DOHH2 (cell line): ENCODE results near the gene RNU6-1.

ENCODE experiments used
- EZH2phosphoT487 ChIP-seq: fragments of 200-600 bp; sonication (generic); IDR thresholded peaks from 2 replicates; pipeline ENCODE4 v1.6.1; 2017; ENCODE audit warnings: borderline replicate concordance, mild to moderate bottlenecking, antibody characterized with exemption, low read length, moderate library complexity, mixed read lengths
- TF ChIP-seq, protein P1 (sequence below): fragments of 200-600 bp; sonication (generic); IDR thresholded peaks from one replicate; pipeline ENCODE4 v1.5.1; 2014; ENCODE audit warnings: antibody characterized with exemption, mild to moderate bottlenecking, low read depth, low read length; ENCODE audit not compliant: poor library complexity, severe bottlenecking

DNA sequence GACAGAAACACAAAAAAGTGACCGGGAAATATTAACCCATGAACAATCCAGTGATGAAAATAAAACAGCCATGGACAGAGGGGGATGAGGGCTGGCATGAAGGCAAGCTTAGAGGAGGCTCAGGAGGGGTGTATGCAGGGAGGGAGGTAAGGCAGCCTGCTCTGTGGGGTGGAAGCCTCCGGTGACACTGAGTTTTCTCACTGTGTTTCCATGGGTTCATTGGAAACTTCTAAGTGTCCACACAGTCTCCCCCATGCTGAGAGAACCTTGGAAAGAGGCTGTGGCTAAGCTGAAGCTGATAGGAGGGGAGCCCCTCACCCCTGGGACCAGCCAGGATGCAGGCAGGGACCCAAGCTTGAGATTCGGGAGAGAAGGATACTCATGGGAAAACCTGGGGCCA lies 21.4 kb downstream of the RNU6-1 start:
- TF ChIP-seq, protein P1, sequence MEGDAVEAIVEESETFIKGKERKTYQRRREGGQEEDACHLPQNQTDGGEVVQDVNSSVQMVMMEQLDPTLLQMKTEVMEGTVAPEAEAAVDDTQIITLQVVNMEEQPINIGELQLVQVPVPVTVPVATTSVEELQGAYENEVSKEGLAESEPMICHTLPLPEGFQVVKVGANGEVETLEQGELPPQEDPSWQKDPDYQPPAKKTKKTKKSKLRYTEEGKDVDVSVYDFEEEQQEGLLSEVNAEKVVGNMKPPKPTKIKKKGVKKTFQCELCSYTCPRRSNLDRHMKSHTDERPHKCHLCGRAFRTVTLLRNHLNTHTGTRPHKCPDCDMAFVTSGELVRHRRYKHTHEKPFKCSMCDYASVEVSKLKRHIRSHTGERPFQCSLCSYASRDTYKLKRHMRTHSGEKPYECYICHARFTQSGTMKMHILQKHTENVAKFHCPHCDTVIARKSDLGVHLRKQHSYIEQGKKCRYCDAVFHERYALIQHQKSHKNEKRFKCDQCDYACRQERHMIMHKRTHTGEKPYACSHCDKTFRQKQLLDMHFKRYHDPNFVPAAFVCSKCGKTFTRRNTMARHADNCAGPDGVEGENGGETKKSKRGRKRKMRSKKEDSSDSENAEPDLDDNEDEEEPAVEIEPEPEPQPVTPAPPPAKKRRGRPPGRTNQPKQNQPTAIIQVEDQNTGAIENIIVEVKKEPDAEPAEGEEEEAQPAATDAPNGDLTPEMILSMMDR: no peak
- TF ChIP-seq EZH2phosphoT487: no peak
